HG03135 (cell line): ENCODE results near the gene PARL.

Experiments used
- ATAC-seq: cut with Tn5 transposase; IDR thresholded peaks from one replicate; pipeline ENCODE4 v1.9.1; 2021; ENCODE audit warnings: mild to moderate bottlenecking, moderate library complexity; ENCODE audit not compliant: unreplicated experiment

PARL gene

DNA sequence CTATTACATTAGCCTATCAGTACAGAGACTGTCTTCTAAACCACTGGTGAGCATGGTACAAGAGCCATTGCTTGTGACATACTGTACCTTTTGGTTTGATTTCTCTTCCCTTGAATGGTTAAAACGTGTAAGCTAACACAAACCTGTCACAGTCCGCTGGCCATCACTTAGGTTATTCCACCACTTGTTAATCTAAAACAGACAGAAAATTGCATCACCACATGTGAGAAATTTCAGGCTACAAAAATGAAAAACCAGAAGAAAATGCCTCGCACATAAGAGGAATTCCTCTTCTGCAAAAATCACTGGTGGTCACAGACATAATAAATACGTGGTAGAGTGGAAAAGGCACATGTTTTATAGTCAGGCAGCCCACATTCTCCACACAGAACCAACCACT is 22.1 kb downstream of the PARL start:
- no peak for ATAC-seq

DNA sequence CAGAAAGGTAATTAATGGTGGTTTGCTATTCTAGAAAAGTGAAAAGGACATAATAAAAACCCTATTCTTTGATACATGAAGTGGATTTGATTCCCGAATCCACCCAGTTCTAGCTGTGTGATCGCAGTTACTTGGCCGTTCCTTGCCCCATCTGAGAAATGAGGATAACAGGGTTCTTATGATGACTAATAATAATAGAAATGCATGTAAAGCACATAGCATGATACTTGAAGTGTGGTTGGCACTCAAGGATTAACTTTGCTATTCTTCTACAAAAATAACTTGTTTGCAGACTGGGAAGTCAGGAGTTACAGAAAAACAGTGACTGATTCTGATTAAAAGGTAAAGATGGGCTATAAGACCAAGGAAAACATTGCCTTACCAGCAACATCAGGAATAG is 26.8 kb downstream of the PARL start:
- no peak for ATAC-seq

- ATAC-seq, result no peak
Measured at GRCh38 chr3:183854318-183855035, 30.2 kb downstream of the PARL start.

GRCh38 chr3:183845608-183846288 is 38.9 kb downstream of the PARL start:
- no peak for ATAC-seq

DNA sequence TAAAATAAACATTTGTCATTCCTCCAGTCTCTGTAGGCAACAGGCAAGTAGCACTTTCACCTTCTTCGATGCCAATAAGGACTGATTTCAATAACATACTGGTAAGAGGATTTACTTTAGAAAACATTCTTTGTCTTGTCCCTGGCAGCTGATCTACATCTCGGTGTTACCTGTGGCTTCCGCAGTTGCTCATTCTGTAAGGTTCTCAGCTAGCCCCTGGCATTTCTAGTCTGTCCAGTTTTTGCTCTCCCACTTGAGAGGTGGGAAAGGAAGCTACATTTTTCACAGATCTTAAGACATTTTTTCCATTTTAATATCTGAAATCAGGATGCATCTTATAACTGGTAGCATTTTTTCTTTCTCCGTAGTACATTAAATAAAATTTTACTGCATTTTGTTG is 39.6 kb downstream of the PARL start:
- ATAC-seq, result no peak

DNA sequence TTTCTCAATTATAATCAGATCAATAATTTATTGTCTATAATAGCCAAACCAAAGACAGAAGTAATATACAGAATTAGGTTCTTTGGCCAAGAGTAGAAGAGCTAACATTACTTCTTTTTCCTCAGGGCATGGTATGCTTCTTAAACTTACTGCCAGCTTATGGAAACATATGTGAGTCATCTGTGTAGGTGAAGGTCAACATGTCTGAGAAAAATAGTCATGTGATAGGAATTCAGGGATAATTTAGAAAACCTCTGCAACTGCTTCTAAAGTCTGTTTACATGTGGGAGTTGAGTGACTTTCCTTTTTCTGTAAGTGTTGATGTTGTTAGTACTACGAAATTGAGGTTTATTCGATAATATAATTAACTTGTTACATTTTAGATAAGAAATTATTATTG is 40.1 kb downstream of the PARL start:
- ATAC-seq, result no peak

- ATAC-seq, result no peak
Measured at GRCh38 chr3:183839751-183840150, 44.9 kb downstream of the PARL start.

- ATAC-seq, result no peak
Measured at GRCh38 chr3:183837894-183838293, 46.8 kb downstream of the PARL start.

DNA sequence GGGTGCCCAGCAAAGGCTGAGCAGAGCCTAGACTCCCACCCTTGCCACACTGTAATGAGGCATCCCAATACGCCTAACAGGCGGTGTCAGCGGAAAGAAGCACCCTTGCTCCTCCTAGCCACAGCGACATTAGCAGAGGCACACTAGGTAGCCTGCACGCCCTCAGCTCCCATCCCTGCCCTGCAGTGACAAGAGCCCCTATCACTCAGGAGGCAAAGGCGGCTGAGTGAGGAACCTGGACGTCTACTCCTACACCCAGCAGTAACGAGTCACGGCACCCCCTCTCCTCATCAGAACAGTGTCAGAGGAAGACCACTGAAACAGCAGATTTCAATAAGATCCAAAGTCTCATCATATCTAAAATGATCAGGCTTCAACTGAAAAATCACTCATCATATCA is 47.3 kb downstream of the PARL start:
- ATAC-seq, result no peak

GRCh38 chr3:183833516-183833915 is 51.2 kb downstream of the PARL start:
- no peak for ATAC-seq

DNA sequence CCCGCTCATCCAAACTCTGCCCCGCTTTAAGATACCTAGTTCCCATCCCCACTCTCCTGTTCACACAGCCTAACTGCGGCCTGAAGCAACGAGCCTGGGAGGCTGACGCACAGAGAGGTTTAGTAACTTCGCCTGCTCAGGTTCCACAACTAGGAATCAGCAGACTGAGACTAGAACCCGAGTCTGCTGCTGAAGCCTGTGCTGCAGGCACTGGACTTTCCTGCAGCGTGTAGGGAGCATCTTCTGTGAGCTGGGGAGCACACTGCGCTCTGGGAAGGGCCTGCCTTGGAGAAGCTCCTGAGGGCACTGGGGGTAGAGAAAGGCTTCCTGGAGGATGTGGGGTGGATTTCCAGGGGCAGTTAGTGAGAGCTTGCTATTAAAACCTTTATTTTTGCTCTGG is 54.5 kb downstream of the PARL start:
- ATAC-seq, result no peak

- no peak for ATAC-seq
Measured at GRCh38 chr3:183829466-183829865, 55.2 kb downstream of the PARL start.

DNA sequence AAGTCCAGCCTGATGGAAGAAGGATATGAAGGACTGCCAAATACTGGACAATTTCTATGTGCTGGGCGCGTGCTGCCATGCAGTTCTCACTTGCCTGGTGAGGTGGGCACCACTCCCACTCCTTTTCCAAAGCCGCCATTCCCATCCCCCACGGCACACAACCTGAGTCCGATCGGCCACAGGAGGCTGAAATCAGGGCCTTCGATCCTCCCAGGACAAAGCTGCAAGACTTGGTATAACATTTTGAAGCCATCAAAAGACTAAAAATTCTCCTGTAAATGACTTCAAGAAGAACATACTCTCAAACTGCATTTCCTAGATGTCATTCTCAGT is 56.2 kb downstream of the PARL start:
- ATAC-seq, result no peak

- no peak for ATAC-seq
Measured at GRCh38 chr3:183827809-183828537, 56.7 kb downstream of the PARL start.

DNA sequence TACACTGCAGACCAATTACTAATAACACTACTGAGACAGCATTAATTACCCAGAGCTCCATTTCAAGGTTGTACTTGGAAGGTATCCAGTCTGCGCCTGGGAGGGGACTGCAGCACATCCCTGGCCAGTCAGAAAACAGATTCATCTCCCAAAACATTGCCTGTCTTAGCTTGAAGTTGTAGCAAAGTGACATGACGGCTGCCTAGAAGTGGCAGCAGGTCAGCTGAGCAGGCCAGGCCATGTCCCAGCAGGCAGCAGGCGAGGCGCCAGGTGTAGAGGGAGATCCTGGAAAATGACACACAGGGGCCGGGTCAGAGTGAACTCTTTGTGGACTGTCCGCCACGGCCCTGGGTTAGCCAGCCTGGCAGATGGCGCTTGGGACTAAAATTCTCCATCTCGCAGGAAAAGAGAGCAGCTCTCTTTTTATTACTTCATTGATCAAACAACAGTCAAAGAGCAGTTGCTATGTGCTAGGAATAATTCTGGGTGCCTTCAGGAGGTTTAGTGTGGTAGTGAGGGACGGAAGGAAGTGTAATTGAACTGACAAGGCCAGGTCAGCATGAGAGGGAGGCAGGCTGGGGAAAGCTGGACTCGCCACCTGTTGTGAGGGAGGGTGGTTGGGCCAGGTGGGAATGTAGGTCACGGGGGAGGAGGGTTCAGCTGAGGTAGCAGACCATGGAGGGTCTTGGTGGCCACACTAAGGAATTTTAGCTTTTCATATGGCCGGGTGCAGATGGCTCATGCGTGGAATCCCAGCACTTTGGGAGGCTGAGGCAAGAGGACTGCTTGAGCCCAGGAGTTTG is 58.0 kb downstream of the PARL start:
- no peak for ATAC-seq

DNA sequence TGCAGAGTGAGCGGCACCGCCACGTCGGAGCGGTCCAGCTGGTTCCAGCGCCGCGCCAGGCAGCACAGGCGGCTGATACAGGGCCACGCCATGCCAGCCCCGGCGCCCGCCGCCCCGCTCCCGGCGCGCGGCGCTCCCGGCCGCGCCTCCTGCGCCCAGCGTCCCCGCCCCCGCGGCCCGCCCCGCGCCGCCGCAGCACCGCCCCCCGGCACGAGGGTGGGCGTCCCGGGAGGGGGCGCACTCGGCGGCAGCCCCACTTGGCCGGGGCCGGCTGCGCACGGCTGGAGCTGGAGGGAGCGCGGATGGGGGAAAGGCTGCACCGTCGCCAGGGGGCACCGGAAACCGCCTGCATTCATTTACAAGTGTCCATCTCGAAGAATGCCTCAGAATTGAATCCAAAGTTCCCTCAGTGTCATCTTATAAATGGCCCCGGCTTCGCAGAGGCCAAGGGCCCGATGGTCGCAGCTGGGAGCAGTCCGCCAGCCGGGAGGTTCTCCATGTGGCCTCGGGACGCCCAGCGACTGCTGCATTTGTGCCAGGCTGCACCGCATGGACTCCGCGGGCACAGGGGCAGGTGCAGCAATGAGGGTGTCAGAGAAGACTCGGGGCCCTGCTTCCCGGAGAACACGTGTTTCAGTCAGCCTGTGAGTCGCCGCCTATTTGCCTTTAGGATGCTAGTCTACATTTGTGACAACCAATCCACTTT is 59.1 kb downstream of the PARL start, which contains the start of gene MAP6D1:
Gene MAP6D1, minus strand, starts transcription at position 122 of the 706 bp plus-strand sequence. Its CDS starts 30 bp downstream, at position 92.
- no peak for ATAC-seq

DNA sequence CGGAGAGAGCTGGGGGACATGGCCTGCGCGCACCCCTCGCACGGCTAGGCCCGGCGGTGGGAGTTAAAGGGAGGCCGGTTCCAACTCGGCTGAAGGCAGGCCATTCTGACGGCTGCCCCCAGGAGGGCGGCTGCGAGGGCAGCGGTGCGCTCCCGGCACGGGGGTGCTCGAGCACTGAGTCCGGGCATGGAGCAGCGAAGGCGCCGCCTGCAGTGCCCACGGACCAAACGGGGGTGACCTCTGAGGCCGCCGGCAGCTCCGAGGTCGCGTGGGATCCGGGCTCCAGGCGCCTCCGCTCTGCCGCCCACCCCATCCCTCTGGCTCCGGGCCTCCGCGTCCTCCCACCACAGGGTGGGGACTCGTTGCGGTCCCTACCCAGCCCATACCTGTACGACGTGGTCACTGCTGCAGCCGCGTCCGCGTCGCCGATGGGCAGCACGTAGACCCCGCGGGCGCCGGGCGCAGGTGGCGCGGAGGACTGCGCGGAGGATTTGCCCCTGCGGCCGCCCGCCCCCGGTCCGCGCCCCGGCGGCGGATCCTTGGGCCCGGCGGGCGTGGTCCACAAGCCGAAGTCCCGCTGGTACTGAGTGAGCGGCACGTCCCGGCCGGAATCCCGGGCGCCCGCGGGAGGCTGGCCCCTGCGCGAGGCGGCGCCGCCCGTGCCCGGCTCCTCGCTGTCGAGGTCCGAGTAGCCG is 59.8 kb downstream of the PARL start:
- no peak for ATAC-seq

DNA sequence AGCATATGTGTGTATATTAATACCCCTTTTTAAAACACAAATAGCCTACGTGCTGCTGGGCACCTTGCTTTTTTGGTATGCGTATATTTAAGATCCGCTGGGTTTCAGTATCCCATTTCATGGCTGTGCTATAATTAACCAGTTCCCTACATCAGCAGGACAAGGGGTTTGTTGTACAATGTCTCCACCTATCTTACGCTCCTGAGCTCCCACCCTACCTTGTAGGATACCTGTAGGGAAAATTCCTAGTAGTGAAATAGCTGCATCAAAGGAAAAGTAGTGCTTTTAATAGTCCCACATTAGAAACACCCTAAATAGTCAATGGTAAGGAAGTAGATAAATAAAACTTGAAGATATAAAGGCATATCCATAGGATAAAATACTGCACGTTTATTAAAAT is 60.7 kb downstream of the PARL start:
- no peak for ATAC-seq

DNA sequence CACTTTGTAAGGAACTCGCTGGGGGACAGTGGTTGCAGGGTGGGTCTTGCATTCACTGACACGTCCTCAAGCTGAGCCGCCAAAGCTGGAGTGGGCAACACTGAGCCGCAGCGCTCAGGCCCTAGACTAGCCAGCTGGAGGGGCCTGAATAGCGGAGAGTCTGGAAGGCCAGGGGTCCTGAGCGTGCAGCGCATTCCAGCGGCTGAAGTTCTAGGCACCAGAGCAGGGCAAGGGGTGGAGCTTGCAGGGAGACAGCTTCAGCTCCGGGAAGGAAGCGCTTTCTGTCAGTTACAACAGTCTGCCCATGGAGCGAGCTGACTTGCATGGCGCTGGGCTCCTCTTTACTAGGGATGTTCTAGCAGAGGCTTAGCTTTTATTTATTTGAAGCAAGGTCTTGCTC is 62.0 kb downstream of the PARL start:
- no peak for ATAC-seq

GRCh38 chr3:183819831-183820230 is 64.8 kb downstream of the PARL start:
- no peak for ATAC-seq
